ENCODE results near the gene RPL4.

DNA sequence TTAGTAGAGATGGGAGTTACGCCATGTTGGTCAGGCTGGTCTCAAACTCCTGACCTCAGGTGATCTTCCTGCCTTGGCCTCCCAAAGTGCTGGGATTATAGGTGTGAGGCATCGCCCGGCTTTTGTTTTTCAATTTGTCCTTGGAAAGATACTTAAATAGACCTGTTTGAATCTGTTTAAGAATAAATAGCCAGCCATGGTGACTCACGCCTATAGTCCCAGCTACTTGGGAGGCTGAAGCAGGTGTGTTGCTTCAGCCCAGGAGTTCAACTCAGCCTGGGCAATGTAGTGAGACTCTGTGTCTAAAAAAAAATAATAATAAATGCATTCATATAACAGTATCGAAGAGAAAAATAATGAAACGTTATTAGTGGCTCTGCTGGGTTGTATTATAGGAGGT lies 24.4 kb downstream of the RPL4 start:
- TF ChIP-seq, protein P1, sequence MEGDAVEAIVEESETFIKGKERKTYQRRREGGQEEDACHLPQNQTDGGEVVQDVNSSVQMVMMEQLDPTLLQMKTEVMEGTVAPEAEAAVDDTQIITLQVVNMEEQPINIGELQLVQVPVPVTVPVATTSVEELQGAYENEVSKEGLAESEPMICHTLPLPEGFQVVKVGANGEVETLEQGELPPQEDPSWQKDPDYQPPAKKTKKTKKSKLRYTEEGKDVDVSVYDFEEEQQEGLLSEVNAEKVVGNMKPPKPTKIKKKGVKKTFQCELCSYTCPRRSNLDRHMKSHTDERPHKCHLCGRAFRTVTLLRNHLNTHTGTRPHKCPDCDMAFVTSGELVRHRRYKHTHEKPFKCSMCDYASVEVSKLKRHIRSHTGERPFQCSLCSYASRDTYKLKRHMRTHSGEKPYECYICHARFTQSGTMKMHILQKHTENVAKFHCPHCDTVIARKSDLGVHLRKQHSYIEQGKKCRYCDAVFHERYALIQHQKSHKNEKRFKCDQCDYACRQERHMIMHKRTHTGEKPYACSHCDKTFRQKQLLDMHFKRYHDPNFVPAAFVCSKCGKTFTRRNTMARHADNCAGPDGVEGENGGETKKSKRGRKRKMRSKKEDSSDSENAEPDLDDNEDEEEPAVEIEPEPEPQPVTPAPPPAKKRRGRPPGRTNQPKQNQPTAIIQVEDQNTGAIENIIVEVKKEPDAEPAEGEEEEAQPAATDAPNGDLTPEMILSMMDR (conservative IDR thresholded peaks at IDR 0.05; ENCODE audit: low read length): no peak
- no peak for TF ChIP-seq EZH2phosphoT487 (IDR thresholded peaks at IDR 0.05; ENCODE audit: borderline replicate concordance, low read depth, low read length)
